ENCODE data around the gene WDR7. TPM values are rescaled to one million over a fixed set of nuclear protein-coding genes. Genes with fewer than 3 reads are reported as not detected.

WDR7 gene
- total RNA-seq, 2 experiments from 2014 or later: 41.5 to 44.3 TPM

GRCh38 chr18:56986829-56987228, 335.7 kb downstream of the WDR7 start:
- ChIA-PET POLR2A (no interaction called here), CTCF (no interaction called here)
- no peaks in the 10 kb centered on the region for H3K4me1 Mint-ChIP-seq
- H3K27ac Mint-ChIP-seq: no peak overlapping the region
- no peak overlapping the region for H3K4me3 Mint-ChIP-seq
- no peak for DNase-seq
- no peaks in the 10 kb centered on the region for H3K27me3 Mint-ChIP-seq
- peaks cover 4% of the 10 kb centered on the region for H3K36me3 Mint-ChIP-seq (ENCODE audit: low read depth)
- no peaks in the 10 kb centered on the region for H3K9me3 Mint-ChIP-seq

DNA sequence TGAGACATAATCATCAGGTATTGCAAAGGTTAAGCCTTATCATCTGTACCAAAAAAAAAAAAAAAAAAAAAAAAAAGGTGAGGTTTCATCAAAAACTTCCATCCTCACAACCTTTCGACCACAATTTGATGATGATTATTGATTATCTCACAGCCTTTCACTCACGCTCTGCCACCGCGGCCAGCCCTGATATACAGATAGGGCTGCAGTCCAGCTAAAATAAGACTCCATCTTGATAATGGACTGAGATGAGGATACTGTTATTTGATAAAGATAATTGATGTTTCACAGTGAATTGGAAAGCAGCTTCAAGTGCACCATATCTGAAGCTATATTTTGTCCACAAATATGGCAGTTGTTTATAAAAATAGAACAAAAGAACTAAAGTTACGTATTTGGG, 336.1 kb downstream of the WDR7 start:
- Mint-ChIP-seq H3K36me3 (ENCODE audit: low read depth) (peaks cover 4% of the 10 kb centered on the region), H3K4me1 (peaks cover 2% of the 10 kb centered on the region), H3K4me3 (no peak overlapping the region), H3K27me3 (no peaks in the 10 kb centered on the region), H3K9me3 (no peaks in the 10 kb centered on the region), H3K27ac (no peak overlapping the region)
- ChIA-PET POLR2A (no interaction called here), CTCF (no interaction called here)
- no peak for DNase-seq

DNA sequence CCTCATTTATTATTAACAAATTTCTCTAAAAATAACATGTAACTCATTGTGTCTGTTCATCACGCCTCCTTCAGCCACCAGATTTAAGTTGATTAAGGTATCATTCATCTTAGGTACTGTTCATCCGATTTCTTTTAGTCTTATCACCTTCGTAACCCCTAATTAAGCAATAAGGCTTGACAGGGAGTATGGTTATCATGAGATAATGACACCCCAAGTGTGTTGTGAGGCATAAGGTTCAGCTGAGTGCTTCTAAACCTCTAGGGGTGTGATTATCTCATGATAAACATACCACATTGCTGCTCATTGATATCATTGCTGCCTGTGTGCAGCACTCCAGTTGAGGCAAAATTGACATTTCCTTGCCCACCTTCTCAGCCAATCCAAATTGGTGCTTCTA, 336.9 kb downstream of the WDR7 start:
- Mint-ChIP-seq H3K27me3 (no peaks in the 10 kb centered on the region), H3K4me1 (peaks cover 6% of the 10 kb centered on the region), H3K4me3 (no peak overlapping the region), H3K36me3 (ENCODE audit: low read depth) (peaks cover 4% of the 10 kb centered on the region), H3K9me3 (no peaks in the 10 kb centered on the region), H3K27ac (no peak overlapping the region)
- ChIA-PET CTCF (no interaction called here), POLR2A (no interaction called here)
- DNase-seq: no peak

GRCh38 chr18:56990678-56991077, 339.5 kb downstream of the WDR7 start:
- Mint-ChIP-seq H3K27ac (no peak overlapping the region), H3K4me1 (peaks cover 6% of the 10 kb centered on the region), H3K27me3 (no peaks in the 10 kb centered on the region), H3K4me3 (no peak overlapping the region), H3K9me3 (no peaks in the 10 kb centered on the region), H3K36me3 (ENCODE audit: low read depth) (peaks cover 2% of the 10 kb centered on the region)
- ChIA-PET CTCF (interaction anchor here (0.7 to 1.1 kb wide), 2 partner anchors 14 to 215 kb away, joined by 3 read pairs; no protein-coding TSS in a partner anchor), POLR2A (no interaction called here)
- no peak for DNase-seq

- H3K4me1 Mint-ChIP-seq: peaks cover 6% of the 10 kb centered on the region
- H3K36me3 Mint-ChIP-seq (ENCODE audit: low read depth): peaks cover 2% of the 10 kb centered on the region
- no peak for DNase-seq
- POLR2A ChIA-PET: no interaction called here
- H3K27ac Mint-ChIP-seq: no peak overlapping the region
- no peaks in the 10 kb centered on the region for H3K9me3 Mint-ChIP-seq
- no peaks in the 10 kb centered on the region for H3K27me3 Mint-ChIP-seq
- H3K4me3 Mint-ChIP-seq: no peak overlapping the region
- CTCF ChIA-PET: interaction anchor here (1.5 kb wide), 1 partner anchor 11 kb away, joined by 4 read pairs; no protein-coding TSS in a partner anchor
Observed at GRCh38 chr18:56992777-56993176, 341.6 kb downstream of the WDR7 start.

DNA sequence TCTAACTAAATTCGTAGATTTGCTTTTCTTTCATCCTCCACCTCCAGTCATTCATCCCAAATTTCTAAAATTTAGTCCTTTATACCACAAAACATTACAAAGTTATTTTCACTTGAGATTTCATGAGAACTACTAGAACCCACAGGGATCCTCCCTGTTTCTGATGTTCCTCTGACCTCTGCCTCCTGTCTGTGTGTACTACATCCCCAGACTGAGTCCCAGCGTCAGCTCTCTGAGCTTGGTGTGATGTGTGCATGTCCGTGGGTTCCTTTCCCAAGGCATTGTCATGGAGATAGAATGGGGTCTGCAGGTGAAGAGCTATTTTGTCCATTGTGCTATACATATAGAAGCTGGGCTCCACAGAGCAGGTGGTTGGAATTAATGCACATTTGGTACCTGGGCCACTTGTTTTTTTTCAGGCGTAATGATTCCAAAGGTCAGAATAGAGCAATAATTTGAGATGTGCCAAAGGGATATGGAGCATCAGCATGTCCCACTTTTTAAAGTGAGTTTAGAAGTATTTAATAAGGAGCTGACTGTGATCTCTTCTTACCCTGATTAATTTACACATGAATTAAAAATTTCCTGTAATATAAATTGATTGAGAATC, 344.5 kb downstream of the WDR7 start:
- no peak for DNase-seq
- H3K9me3 Mint-ChIP-seq: no peaks in the 10 kb centered on the region
- no peak overlapping the region for H3K4me3 Mint-ChIP-seq
- no peak overlapping the region for H3K27ac Mint-ChIP-seq
- CTCF ChIA-PET: interaction anchor here (0.5 to 1.1 kb wide), 2 partner anchors 206 to 379 kb away, joined by 3 read pairs; no protein-coding TSS in a partner anchor
- POLR2A ChIA-PET: no interaction called here
- H3K27me3 Mint-ChIP-seq: no peaks in the 10 kb centered on the region
- peaks cover under 1% of the 10 kb centered on the region for H3K36me3 Mint-ChIP-seq (ENCODE audit: low read depth)
- peaks cover 8% of the 10 kb centered on the region for H3K4me1 Mint-ChIP-seq

GRCh38 chr18:56997200-56997599, 346.0 kb downstream of the WDR7 start:
- CTCF ChIA-PET: interaction anchor here (0.6 kb wide), 1 partner anchor 637 kb away, joined by 5 read pairs; no protein-coding TSS in a partner anchor
- no peak overlapping the region for H3K27ac Mint-ChIP-seq
- POLR2A ChIA-PET: no interaction called here

DNA sequence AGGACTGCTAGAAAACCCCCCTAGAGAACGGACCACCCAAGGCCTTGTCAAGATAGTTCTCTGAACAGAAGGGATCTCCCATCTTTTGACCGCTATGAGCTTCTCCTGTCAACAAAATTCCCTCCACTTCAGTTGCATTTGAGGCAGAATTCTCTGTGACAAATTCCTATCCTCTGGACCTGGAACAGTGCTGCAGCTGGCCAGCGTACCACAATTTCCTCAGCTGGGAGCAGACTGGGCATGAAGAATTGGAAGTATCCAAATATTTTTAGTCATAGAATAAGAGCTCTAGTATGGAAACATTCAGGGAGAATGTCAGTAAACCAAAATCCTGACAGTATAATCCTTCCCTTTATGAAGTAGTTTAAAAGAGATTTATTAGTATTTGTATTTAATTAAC, 348.7 kb downstream of the WDR7 start:
- Mint-ChIP-seq H3K4me1 (peaks cover 14% of the 10 kb centered on the region), H3K4me3 (no peak overlapping the region), H3K9me3 (no peaks in the 10 kb centered on the region), H3K27ac (no peak overlapping the region), H3K36me3 (ENCODE audit: low read depth) (no peaks in the 10 kb centered on the region), H3K27me3 (no peaks in the 10 kb centered on the region)
- no peak for DNase-seq
- CTCF ChIA-PET: no interaction called here
- POLR2A ChIA-PET: no interaction called here

More at GRCh38 chr18:56997200-56997599, 346.0 kb downstream of the WDR7 start:
- no peaks in the 10 kb centered on the region for H3K27me3 Mint-ChIP-seq
- peaks cover 6% of the 10 kb centered on the region for H3K4me1 Mint-ChIP-seq
- H3K4me3 Mint-ChIP-seq: no peak overlapping the region
- H3K36me3 Mint-ChIP-seq (ENCODE audit: low read depth): no peaks in the 10 kb centered on the region
- H3K9me3 Mint-ChIP-seq: no peaks in the 10 kb centered on the region
- no peak for DNase-seq

GRCh38 chr18:57002627-57003026, 351.5 kb downstream of the WDR7 start:
- H3K36me3 Mint-ChIP-seq (ENCODE audit: low read depth): no peaks in the 10 kb centered on the region
- H3K4me3 Mint-ChIP-seq: no peak overlapping the region
- H3K4me1 Mint-ChIP-seq: peaks cover 20% of the 10 kb centered on the region
- H3K27ac Mint-ChIP-seq: no peak overlapping the region
- CTCF ChIA-PET: no interaction called here
- H3K9me3 Mint-ChIP-seq: no peaks in the 10 kb centered on the region
- DNase-seq: no peak
- H3K27me3 Mint-ChIP-seq: no peaks in the 10 kb centered on the region
- POLR2A ChIA-PET: no interaction called here

DNA sequence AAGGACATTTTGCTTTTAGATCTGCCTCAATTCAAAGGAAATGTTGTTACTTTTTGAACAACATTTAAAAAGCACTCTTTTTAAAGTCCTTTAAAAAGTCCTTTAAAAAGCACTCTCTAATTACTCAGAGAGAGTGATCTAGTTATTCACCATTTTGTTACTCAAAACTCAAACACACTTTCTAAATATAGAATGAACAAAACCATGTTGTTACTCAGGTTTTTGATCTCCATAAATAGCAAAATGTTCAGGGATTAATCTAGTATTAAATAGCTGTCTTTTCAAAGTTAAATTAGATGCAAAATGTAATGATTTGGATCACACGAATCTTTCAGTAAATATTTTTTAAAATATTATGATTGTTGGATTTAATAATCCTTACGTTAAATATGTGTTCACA, 352.2 kb downstream of the WDR7 start:
- no peaks in the 10 kb centered on the region for H3K27me3 Mint-ChIP-seq

DNA sequence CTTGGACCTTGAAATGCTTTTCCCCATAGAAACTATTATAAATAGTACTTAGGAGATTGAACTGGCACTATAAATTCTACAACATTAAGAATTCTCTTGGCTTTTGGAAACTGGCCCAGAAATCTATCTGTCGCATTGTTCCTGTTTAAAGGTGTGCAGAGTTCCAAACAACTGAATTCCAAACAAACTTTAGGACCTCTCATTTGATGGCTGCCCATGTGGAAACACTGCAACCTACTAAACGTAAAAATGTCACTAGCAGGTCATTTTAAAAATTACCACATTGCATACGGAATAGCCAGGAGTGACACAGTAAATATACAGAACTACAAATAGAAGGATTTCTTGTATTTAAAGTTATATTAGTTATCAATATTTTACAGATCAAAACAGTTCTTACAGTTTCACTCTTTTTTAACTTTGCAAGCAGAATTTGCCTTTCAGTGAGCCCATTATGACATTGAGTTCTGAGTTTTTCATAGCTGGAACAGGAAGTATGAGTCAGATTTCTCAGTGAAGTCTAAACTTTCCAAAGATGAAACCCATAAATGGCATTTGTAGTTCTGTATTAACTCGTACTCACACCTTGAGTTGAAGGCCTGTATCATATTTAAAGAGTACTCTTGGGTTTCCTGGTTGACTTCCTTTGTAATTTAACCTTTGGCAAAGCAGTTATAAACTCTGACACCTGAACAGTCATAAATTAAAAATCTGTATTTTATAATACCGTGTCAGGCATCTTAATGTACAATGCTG, 353.4 kb downstream of the WDR7 start:
- ChIA-PET POLR2A (no interaction called here), CTCF (interaction anchor here (0.9 to 1.0 kb wide), 2 partner anchors 14 to 367 kb away, joined by 3 read pairs; partner anchors contain the start of gene TXNL1)
- peak overlapping the region; percentile 68 for H3K27ac Mint-ChIP-seq
- H3K36me3 Mint-ChIP-seq (ENCODE audit: low read depth): no peaks in the 10 kb centered on the region
- no peak for DNase-seq
- H3K27me3 Mint-ChIP-seq: no peaks in the 10 kb centered on the region
- H3K4me1 Mint-ChIP-seq: peaks cover 26% of the 10 kb centered on the region
- no peak overlapping the region for H3K4me3 Mint-ChIP-seq
- no peaks in the 10 kb centered on the region for H3K9me3 Mint-ChIP-seq

More for the DNA sequence above, 352.2 kb downstream of the WDR7 start:
- DNase-seq: no peak
- Mint-ChIP-seq H3K9me3 (no peaks in the 10 kb centered on the region), H3K27ac (no peak overlapping the region), H3K36me3 (ENCODE audit: low read depth) (no peaks in the 10 kb centered on the region), H3K4me3 (no peak overlapping the region), H3K4me1 (peaks cover 26% of the 10 kb centered on the region)
- ChIA-PET POLR2A (no interaction called here), CTCF (interaction anchor here (1.0 kb wide), 1 partner anchor 366 kb away, joined by 3 read pairs; the partner anchor contains the start of gene TXNL1)

- no peak for DNase-seq
- CTCF ChIA-PET: no interaction called here
- H3K36me3 Mint-ChIP-seq (ENCODE audit: low read depth): no peaks in the 10 kb centered on the region
- POLR2A ChIA-PET: no interaction called here
- H3K27ac Mint-ChIP-seq: peak overlapping the region; percentile 7
- H3K4me1 Mint-ChIP-seq: peaks cover 24% of the 10 kb centered on the region
- H3K27me3 Mint-ChIP-seq: no peaks in the 10 kb centered on the region
- H3K4me3 Mint-ChIP-seq: no peak overlapping the region
- H3K9me3 Mint-ChIP-seq: no peaks in the 10 kb centered on the region
Observed at GRCh38 chr18:57008001-57008686, 357.0 kb downstream of the WDR7 start.

GRCh38 chr18:57009844-57010243, 358.7 kb downstream of the WDR7 start:
- Mint-ChIP-seq H3K4me1 (peaks cover 11% of the 10 kb centered on the region), H3K4me3 (no peak overlapping the region)

More at GRCh38 chr18:57009844-57010243, 358.7 kb downstream of the WDR7 start:
- H3K36me3 Mint-ChIP-seq (ENCODE audit: low read depth): no peaks in the 10 kb centered on the region
- no peaks in the 10 kb centered on the region for H3K9me3 Mint-ChIP-seq
- POLR2A ChIA-PET: no interaction called here
- H3K27me3 Mint-ChIP-seq: no peaks in the 10 kb centered on the region
- CTCF ChIA-PET: no interaction called here
- no peak overlapping the region for H3K27ac Mint-ChIP-seq
- no peak for DNase-seq
